Loucy (cell line): ENCODE results near the gene CSF1R.

ENCODE experiments used
- H2AFZ ChIP-seq: fragments of 200-600 bp; sonication (generic); 2 replicates; pipeline ENCODE4 v1.6.0; 2016; ENCODE audit warnings: antibody characterized with exemption, mild to moderate bottlenecking, low read length, moderate library complexity
- H3F3A ChIP-seq: fragments of 200-600 bp; 2 replicates; pipeline ENCODE4 v1.6.0; 2016; ENCODE audit warnings: antibody characterized with exemption, low read depth, mild to moderate bottlenecking
- H3K27me3 ChIP-seq: fragments of 200-600 bp; sonication (generic); 2 replicates; pipeline ENCODE4 v1.6.1; 2014; ENCODE audit warnings: low read length, mild to moderate bottlenecking; ENCODE audit not compliant: insufficient read depth, poor library complexity, severe bottlenecking
- H3K36me3 ChIP-seq: fragments of 200-600 bp; sonication (generic); 2 replicates; pipeline ENCODE4 v1.6.1; 2016; ENCODE audit warnings: low read length; ENCODE audit not compliant: insufficient read depth
- H3K4me1 ChIP-seq: fragments of 200-600 bp; sonication (generic); 2 replicates; pipeline ENCODE4 v1.5.1; 2014; ENCODE audit warnings: low read length, mild to moderate bottlenecking; ENCODE audit not compliant: insufficient read depth, poor library complexity, severe bottlenecking
- H3K4me2 ChIP-seq: fragments of 200-600 bp; sonication (generic); 2 replicates; pipeline ENCODE4 v1.6.0; 2014; ENCODE audit warnings: antibody characterized with exemption, low read length, low read depth, mild to moderate bottlenecking; ENCODE audit not compliant: poor library complexity, severe bottlenecking
- H3K4me3 ChIP-seq: fragments of 200-600 bp; sonication (generic); 2 replicates; pipeline ENCODE4 v1.5.1; 2014; ENCODE audit warnings: low read length, mild to moderate bottlenecking, mixed read lengths; ENCODE audit not compliant: poor library complexity, severe bottlenecking
- H3K79me2 ChIP-seq: fragments of 200-600 bp; sonication (generic); 2 replicates; pipeline ENCODE4 v1.6.1; 2014; ENCODE audit warnings: low read length; ENCODE audit not compliant: insufficient read depth
- H3K9ac ChIP-seq: fragments of 200-600 bp; sonication (generic); 2 replicates; pipeline ENCODE4 v1.6.0; 2014; ENCODE audit warnings: mild to moderate bottlenecking, low read depth, low read length, moderate library complexity; ENCODE audit not compliant: poor library complexity, severe bottlenecking
- H3K9me2 ChIP-seq: fragments of 200-600 bp; sonication (generic); replicated peaks from 2 replicates; pipeline ENCODE4 v1.6.1; 2016; ENCODE audit warnings: low read depth, low read length, mixed read lengths
- H3K9me3 ChIP-seq: fragments of 200-600 bp; sonication (generic); 2 replicates; pipeline ENCODE4 v1.6.1; 2014; ENCODE audit warnings: mild to moderate bottlenecking, antibody characterized with exemption, low read length, low read depth; ENCODE audit not compliant: insufficient read depth
- H4K20me1 ChIP-seq: fragments of 200-600 bp; sonication (generic); 2 replicates; pipeline ENCODE4 v1.6.0; 2014; ENCODE audit warnings: antibody characterized with exemption, low read length, mild to moderate bottlenecking; ENCODE audit not compliant: insufficient read depth, poor library complexity, severe bottlenecking
- EZH2phosphoT487 ChIP-seq: fragments of 200-600 bp; IDR thresholded peaks from 2 replicates; pipeline ENCODE4 v1.6.1; 2018; ENCODE audit warnings: antibody characterized with exemption, mild to moderate bottlenecking, moderate library complexity, borderline replicate concordance
- TF ChIP-seq, protein P1 (sequence below): fragments of 200-600 bp; sonication (generic); conservative IDR thresholded peaks from 2 replicates; pipeline ENCODE4 v1.5.1; 2014; ENCODE audit warnings: mild to moderate bottlenecking, antibody characterized with exemption, low read length

The CSF1R gene

DNA sequence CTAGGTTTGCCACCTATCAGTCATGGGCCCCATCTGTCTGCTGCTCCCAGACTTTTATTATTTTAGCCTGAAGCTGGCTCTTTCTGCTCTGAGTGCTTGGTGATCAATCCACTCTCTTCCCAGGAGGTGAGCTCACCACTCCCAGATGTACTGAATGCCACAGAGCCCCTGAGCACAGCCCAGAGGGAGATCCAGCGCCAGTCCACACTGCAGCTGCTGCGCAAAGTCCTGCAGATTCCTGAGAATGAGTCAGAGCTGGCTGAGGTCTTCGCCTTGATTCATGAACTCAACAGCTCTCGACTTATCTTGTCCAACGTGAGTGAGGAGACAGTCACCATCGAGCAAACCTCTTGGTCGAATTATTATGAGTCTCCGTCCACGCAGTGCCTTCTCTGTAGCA is 49.8 kb downstream of the CSF1R start:
- Histone ChIP-seq H3K9ac (no peak overlapping the region), H4K20me1 (no peaks in the 10 kb centered on the region), H3K9me3 (no peaks in the 10 kb centered on the region), H3F3A (no peaks in the 10 kb centered on the region), H3K36me3 (peaks cover 96% of the 10 kb centered on the region; the same call in 1 of the 2 replicates), H2AFZ (no peak overlapping the region), H3K4me3 (no peak overlapping the region), H3K4me1 (no peaks in the 10 kb centered on the region), H3K27me3 (no peaks in the 10 kb centered on the region), H3K79me2 (no peaks in the 10 kb centered on the region), H3K9me2 (no peaks in the 10 kb centered on the region), H3K4me2 (no peak overlapping the region)
- no peak for TF ChIP-seq EZH2phosphoT487
- TF ChIP-seq, protein P1, sequence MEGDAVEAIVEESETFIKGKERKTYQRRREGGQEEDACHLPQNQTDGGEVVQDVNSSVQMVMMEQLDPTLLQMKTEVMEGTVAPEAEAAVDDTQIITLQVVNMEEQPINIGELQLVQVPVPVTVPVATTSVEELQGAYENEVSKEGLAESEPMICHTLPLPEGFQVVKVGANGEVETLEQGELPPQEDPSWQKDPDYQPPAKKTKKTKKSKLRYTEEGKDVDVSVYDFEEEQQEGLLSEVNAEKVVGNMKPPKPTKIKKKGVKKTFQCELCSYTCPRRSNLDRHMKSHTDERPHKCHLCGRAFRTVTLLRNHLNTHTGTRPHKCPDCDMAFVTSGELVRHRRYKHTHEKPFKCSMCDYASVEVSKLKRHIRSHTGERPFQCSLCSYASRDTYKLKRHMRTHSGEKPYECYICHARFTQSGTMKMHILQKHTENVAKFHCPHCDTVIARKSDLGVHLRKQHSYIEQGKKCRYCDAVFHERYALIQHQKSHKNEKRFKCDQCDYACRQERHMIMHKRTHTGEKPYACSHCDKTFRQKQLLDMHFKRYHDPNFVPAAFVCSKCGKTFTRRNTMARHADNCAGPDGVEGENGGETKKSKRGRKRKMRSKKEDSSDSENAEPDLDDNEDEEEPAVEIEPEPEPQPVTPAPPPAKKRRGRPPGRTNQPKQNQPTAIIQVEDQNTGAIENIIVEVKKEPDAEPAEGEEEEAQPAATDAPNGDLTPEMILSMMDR, result no peak

DNA sequence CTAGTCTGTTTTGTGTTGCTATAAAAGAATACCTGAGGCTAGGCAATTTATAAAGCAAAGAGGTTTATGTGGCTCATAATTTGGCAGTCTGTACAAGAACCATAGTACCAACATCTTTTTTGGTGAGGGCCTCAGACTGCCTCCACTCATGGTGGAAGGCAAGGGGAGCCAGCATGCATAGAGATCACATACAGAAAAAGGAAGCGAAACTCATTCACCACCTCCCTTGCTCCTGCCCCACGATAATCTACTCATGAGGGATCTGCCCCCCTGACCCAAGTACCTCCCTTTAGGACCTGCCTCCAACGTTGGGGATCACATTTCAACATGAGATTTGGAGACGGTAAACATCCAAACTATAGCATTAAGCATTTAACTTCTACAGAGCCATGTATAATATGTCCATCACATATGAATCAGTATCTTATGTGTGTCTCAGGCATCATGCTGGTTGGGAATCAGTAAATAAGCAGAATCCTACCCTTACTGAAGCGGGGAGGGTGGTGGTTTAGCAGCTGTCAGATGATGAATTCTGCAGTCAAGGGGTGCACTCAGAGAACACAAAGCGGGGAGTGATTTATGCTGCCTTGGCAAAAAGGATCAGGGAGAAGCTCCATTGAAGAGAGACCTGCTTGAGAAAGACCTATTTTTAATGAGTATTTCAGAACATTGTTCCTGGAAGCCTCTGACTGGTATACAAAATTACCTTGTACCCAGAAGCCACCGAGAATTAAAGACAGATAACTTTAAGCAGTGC is 51.0 kb downstream of the CSF1R start:
- H4K20me1 ChIP-seq, result no peaks in the 10 kb centered on the region
- no peak overlapping the region for H3K4me2 ChIP-seq
- no peak for TF ChIP-seq EZH2phosphoT487
- TF ChIP-seq, protein P1, result no peak
- no peaks in the 10 kb centered on the region for H3K9me2 ChIP-seq
- H3K36me3 ChIP-seq, result peaks cover 96% of the 10 kb centered on the region; the same call in 1 of the 2 replicates
- H3K4me1 ChIP-seq, result no peaks in the 10 kb centered on the region
- no peaks in the 10 kb centered on the region for H3F3A ChIP-seq
- H3K4me3 ChIP-seq, result no peak overlapping the region
- H2AFZ ChIP-seq, result no peak overlapping the region
- H3K27me3 ChIP-seq, result no peaks in the 10 kb centered on the region
- H3K9ac ChIP-seq, result no peak overlapping the region
- no peaks in the 10 kb centered on the region for H3K9me3 ChIP-seq
- H3K79me2 ChIP-seq, result no peaks in the 10 kb centered on the region

DNA sequence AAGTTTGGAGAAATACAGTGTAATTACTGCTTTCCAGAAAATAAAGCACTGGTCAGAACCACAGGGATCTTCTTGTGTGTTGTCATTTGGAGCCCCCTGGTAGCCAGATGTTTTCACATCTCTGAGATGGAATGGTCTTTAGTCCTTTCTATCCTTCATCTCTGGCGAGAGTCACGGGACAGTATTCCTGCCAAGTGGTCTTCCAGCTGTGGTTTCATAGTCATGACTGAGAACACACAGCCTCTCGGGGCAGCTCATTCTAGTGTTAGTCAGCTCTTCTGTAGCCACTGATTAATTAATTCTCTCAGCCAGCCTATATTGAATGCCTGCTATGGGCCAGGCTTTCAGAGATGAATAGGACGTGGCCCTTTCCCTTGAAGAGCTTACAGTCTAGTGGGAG is 51.7 kb downstream of the CSF1R start:
- no peaks in the 10 kb centered on the region for H4K20me1 ChIP-seq
- H3K9me2 ChIP-seq, result no peaks in the 10 kb centered on the region
- H3K4me2 ChIP-seq, result no peak overlapping the region
- H3K4me1 ChIP-seq, result no peaks in the 10 kb centered on the region
- H3F3A ChIP-seq, result no peaks in the 10 kb centered on the region
- TF ChIP-seq, protein P1, result no peak
- TF ChIP-seq EZH2phosphoT487, result no peak
- H3K27me3 ChIP-seq, result no peaks in the 10 kb centered on the region
- no peaks in the 10 kb centered on the region for H3K9me3 ChIP-seq
- no peak overlapping the region for H3K4me3 ChIP-seq
- no peak overlapping the region for H3K9ac ChIP-seq
- peaks cover 97% of the 10 kb centered on the region; the same call in 1 of the 2 replicates for H3K36me3 ChIP-seq
- no peaks in the 10 kb centered on the region for H3K79me2 ChIP-seq
- H2AFZ ChIP-seq, result no peak overlapping the region
